Tracheal epithelial cell (primary cell): ENCODE results near the gene TBC1D3G. TPM values are rescaled to one million over a fixed set of nuclear protein-coding genes. Genes with fewer than 3 reads are reported as not detected.

Experiments
- total RNA-seq: library from RNA; depleted of rRNA; stranded (reverse); fragments of >200 nt; gene quantifications from 2 replicates; pipeline ENCODE4 v1.2.1, GENCODE V29; 2014

The TBC1D3G gene
- total RNA-seq: not detected in 2 replicates

DNA sequence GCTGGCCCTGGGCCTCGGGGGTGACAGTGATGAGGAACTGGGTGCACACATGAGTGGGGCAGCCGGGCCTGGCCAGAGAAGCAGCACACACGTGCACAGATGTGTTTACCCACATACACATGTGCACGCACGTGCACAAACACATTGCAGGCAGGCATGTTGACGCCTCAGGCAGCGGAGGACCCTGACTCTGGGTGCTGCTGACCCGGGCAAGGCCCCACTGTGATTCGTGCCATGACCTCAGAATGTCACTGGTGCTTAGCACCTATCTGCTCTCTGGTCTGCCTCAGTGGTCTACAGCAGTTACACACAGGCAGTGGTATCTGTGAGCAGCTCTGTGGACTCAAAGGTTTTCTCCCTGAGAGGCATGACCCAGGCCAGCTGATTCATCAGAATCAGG, at the start of gene TBC1D3G:
Gene TBC1D3G (plus strand): TSS at position 301 of the 400 bp plus-strand sequence. CDS start 1,528 bp downstream, outside the sequence.

Other genes starting within 250 kb of the TBC1D3G start
- gene CCL3, start 233.7 kb upstream of the TBC1D3G start, total RNA-seq: not detected in 2 replicates
- gene CCL4, start 220.1 kb upstream of the TBC1D3G start, total RNA-seq: not detected in 2 replicates
- gene TBC1D3B, start 147.2 kb upstream of the TBC1D3G start, total RNA-seq: 0.48 and 0.64 TPM in 2 replicates
- not detected in 2 replicates for gene CCL3L1, start 127.1 kb upstream of the TBC1D3G start, total RNA-seq
- gene CCL4L2, start 112.8 kb upstream of the TBC1D3G start, total RNA-seq: 0.48 TPM in 1 of 2 replicates, not detected in the other
- gene TBC1D3I, start 59.3 kb upstream of the TBC1D3G start, total RNA-seq: not detected in 2 replicates
- not detected in 2 replicates for gene TBC1D3H, start 64.6 kb downstream of the TBC1D3G start, total RNA-seq
- 19.8 and 32.6 TPM in 2 replicates for gene ZNHIT3, start 162.8 kb downstream of the TBC1D3G start, total RNA-seq
- 96.8 and 102 TPM in 2 replicates for gene MYO19, start 211.0 kb downstream of the TBC1D3G start, total RNA-seq
- 5.3 and 10.2 TPM in 2 replicates for gene PIGW, start 211.1 kb downstream of the TBC1D3G start, total RNA-seq
- 35.7 and 44.3 TPM in 2 replicates for gene GGNBP2, start 221.0 kb downstream of the TBC1D3G start, total RNA-seq